ENCODE data around the gene ASB18.

Gene ASB18

GRCh38 chr2:236262238-236262637 lies 2.0 kb downstream of the ASB18 start:
- peaks cover 15% of the 10 kb centered on the region for H3K27me3 Mint-ChIP-seq (ENCODE audit: low read depth)
- TF ChIP-seq CTCF (IDR thresholded peaks at IDR 0.05; ENCODE audit: unreplicated experiment in 3 of 3), result no peak
- H3K4me3 Mint-ChIP-seq, result no peak overlapping the region
- H3K36me3 Mint-ChIP-seq (ENCODE audit: low read depth), result no peaks in the 10 kb centered on the region
- peaks cover 9% of the 10 kb centered on the region for H3K9me3 Mint-ChIP-seq
- peaks cover 27% of the 10 kb centered on the region for H3K4me1 Mint-ChIP-seq
- no peak overlapping the region for H3K27ac Mint-ChIP-seq

- Mint-ChIP-seq H3K4me1 (peaks cover 24% of the 10 kb centered on the region), H3K9me3 (peaks cover 6% of the 10 kb centered on the region), H3K4me3 (no peak overlapping the region), H3K27me3 (ENCODE audit: low read depth) (peaks cover 13% of the 10 kb centered on the region), H3K27ac (no peak overlapping the region), H3K36me3 (ENCODE audit: low read depth) (no peaks in the 10 kb centered on the region)
- TF ChIP-seq CTCF (IDR thresholded peaks at IDR 0.05; ENCODE audit: unreplicated experiment in 3 of 3), result no peak
These were observed 2.8 kb downstream of the ASB18 start for GRCh38 chr2:236261452-236261851.

GRCh38 chr2:236259371-236259770 lies 4.8 kb downstream of the ASB18 start:
- peaks cover 13% of the 10 kb centered on the region for H3K27me3 Mint-ChIP-seq (ENCODE audit: low read depth)
- peaks cover 6% of the 10 kb centered on the region for H3K4me1 Mint-ChIP-seq
- H3K4me3 Mint-ChIP-seq, result no peak overlapping the region
- H3K27ac Mint-ChIP-seq, result no peak overlapping the region
- H3K36me3 Mint-ChIP-seq (ENCODE audit: low read depth), result no peaks in the 10 kb centered on the region
- no peak for TF ChIP-seq CTCF (IDR thresholded peaks at IDR 0.05; ENCODE audit: unreplicated experiment in 3 of 3)
- H3K9me3 Mint-ChIP-seq, result peaks cover 3% of the 10 kb centered on the region

- Mint-ChIP-seq H3K27me3 (ENCODE audit: low read depth) (peaks cover 14% of the 10 kb centered on the region), H3K4me1 (no peaks in the 10 kb centered on the region), H3K9me3 (peaks cover 3% of the 10 kb centered on the region), H3K4me3 (no peak overlapping the region), H3K27ac (no peak overlapping the region), H3K36me3 (ENCODE audit: low read depth) (no peaks in the 10 kb centered on the region)
- no peak for TF ChIP-seq CTCF (IDR thresholded peaks at IDR 0.05; ENCODE audit: unreplicated experiment in 3 of 3)
These were observed 6.6 kb downstream of the ASB18 start for GRCh38 chr2:236257575-236257974.

GRCh38 chr2:236257136-236257535 lies 7.1 kb downstream of the ASB18 start:
- no peaks in the 10 kb centered on the region for H3K4me1 Mint-ChIP-seq
- no peak overlapping the region for H3K4me3 Mint-ChIP-seq
- TF ChIP-seq CTCF (IDR thresholded peaks at IDR 0.05; ENCODE audit: unreplicated experiment in 3 of 3), result no peak
- H3K27ac Mint-ChIP-seq, result no peak overlapping the region
- H3K36me3 Mint-ChIP-seq (ENCODE audit: low read depth), result no peaks in the 10 kb centered on the region
- peaks cover 3% of the 10 kb centered on the region for H3K9me3 Mint-ChIP-seq
- H3K27me3 Mint-ChIP-seq (ENCODE audit: low read depth), result peaks cover 14% of the 10 kb centered on the region

GRCh38 chr2:236256366-236256985 lies 7.7 kb downstream of the ASB18 start:
- Mint-ChIP-seq H3K4me1 (no peaks in the 10 kb centered on the region), H3K27me3 (ENCODE audit: low read depth) (peaks cover 19% of the 10 kb centered on the region), H3K27ac (no peak overlapping the region), H3K4me3 (no peak overlapping the region), H3K36me3 (ENCODE audit: low read depth) (no peaks in the 10 kb centered on the region), H3K9me3 (no peaks in the 10 kb centered on the region)
- TF ChIP-seq CTCF (IDR thresholded peaks at IDR 0.05; ENCODE audit: unreplicated experiment in 3 of 3), result no peak

All from nephron (organoid).